Stimulated activated CD4-positive, alpha-beta T cell treated with anti-CD3 and anti-CD28 coated beads, Interleukin-1b, Interleukin-23, amount 100 ng/mL, for 1 hour (primary cell): ENCODE results near the gene CNTLN.
"Not testable (repeated sequence)": the region's sequence is repeated elsewhere in the genome, so short reads cannot be mapped to it uniquely, and the experiment has no call there.

Experiments used
- DNase-seq, 2 donors: peaks; one replicate each; pipeline ENCODE4 v3.0.0-alpha.2; 2020; ENCODE audit warnings: low read depth in 2 of 2

The CNTLN gene

DNA sequence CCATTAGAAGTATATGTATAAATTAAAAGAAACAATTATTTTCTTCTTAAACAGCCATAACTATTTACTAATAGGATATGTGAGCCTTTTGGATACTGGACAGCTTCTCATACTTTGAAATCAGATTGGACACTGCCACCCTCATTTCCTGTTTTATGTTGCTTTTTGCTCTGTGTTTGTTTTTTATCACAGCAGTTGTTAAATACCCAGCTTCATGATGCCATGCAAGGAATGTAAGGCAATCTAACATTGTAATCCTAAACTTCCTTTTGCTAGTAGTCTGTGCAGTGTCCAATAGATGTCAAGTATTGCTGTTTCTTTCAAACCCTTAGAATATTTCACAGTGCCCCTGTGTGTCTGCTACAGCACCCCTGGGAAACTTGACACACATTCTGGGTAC lies 56.2 kb downstream of the CNTLN start:
- no peak for DNase-seq

GRCh38 chr9:17204611-17205152 lies 69.8 kb downstream of the CNTLN start:
- DNase-seq: no peak

GRCh38 chr9:17216011-17216410 lies 81.2 kb downstream of the CNTLN start:
- DNase-seq: no peak

DNA sequence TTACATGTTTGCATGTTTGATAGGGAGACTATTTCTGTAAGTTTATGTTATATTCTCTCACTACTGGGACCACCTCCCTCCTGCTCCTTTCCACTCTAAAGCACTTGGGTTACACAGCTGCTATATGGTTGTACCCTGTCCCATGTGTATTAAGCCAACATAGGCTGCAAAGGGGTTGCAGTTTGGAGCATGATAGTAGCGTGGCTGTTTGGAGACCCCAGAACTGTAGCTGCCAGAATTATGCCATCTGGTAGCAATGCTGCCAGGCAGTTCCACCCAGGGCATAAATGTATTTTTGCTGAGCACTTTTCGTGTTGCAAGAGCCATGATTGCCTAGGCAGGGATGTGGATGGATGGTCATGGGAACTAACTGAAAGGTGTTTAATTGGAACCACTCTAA lies 81.8 kb downstream of the CNTLN start:
- no peak for DNase-seq

DNA sequence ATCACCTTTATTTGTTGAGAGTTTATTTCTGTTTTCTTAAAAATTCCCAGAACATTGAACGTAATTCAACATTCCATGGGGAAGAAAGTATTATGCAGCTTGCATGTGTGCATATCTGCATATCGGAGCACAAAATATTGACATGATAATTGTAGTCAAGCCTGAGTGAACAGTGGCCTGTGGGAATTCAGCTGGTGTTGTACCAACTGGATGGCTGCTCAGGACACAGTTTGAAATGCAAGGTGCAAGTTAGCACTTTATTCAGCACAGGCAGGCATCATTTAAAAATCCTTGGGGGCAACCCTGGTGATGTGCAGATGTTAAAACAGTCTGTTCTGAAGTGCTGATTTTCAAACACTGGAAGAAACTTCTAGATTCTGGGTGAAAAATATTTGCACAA lies 82.4 kb downstream of the CNTLN start:
- DNase-seq: no peak

DNA sequence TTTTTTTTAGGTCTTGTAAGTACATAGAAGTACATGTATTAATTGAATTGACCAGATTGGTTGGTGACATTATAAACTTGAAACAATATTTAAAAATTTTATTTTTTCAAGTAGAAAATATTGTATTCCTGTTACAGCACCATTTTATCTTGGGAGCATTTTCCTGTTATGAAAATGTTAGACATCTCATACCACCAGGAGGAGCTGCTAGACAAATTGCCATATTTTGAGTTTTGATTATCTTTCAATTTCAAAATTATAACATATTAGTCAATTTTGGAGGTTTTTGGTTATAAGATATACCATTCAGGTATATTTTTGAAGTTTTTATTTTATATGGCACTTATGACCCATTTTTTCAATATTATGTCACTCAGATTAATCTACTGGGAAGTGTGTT lies 84.4 kb downstream of the CNTLN start:
- no peak for DNase-seq

DNA sequence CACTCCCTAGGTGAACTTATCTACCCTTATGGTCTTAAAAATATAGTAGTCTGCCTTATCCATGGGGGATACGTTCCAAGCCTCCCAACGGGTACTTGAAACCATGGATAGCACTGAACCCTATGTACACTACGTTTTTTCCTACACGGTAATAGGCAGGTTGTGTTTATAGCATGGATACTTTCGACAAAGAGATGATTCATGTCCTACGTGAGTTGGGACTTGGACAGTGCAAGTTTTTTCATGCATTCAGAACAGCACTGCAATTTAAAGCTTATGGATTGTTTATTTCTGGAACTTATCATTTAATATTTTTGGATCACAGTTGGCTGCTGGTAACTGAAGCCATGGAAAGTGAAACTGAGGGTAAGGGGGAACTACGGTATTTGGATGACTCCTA lies 88.1 kb downstream of the CNTLN start:
- no peak for DNase-seq

GRCh38 chr9:17225407-17225806 lies 90.6 kb downstream of the CNTLN start:
- DNase-seq: no peak

DNA sequence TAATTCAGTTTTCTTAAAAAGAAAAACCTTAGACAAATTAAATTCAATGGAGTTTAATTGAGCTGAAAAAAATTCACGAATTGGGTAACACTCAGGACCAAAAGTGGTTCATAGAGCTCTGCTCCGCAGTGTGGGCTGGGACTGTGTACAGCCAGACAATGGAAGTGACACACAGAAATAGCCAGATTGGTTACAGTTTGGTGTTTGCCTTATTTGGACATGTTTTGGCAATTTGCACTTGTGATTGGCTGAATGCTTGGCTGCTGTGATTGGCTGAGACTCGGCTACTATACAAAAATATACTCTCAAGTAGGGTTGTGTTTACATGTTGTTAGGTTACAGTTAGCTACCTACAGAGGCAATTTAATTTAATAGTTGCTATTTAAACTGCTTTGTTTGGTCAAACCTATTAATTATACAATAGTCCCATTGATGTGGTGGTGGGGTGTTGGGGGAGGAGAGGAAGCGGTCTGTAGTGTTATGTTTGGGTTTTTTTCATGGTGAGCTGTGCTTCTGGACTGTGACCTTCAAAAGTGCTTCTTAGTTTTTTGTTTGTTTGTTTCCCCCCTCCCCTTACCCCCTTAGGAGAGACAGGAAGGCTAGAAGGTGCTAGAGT lies 95.2 kb downstream of the CNTLN start:
- DNase-seq: no peak

DNA sequence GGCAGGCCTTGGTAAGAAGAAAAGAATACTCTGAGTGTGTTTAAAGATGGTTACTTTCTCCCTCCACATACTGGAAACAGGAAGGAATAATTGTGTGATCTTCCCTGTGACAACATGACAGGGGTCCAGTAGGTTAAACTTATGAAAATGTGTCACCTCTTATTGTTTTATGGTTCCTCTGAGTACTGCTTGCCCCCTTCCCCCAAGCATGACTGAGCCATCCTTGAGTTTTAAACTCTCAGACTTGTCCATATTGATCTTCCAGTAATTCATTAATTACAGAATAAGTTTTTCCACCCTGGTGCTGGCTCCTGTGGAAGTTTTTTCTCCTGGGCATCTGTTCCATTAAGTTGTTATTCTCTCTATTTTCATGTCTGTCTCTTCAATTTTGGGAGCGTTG lies 95.8 kb downstream of the CNTLN start:
- no peak for DNase-seq

GRCh38 chr9:17236147-17236546 lies 101.3 kb downstream of the CNTLN start:
- no peak for DNase-seq

GRCh38 chr9:17246770-17247169 lies 111.9 kb downstream of the CNTLN start:
- no peak for DNase-seq

DNA sequence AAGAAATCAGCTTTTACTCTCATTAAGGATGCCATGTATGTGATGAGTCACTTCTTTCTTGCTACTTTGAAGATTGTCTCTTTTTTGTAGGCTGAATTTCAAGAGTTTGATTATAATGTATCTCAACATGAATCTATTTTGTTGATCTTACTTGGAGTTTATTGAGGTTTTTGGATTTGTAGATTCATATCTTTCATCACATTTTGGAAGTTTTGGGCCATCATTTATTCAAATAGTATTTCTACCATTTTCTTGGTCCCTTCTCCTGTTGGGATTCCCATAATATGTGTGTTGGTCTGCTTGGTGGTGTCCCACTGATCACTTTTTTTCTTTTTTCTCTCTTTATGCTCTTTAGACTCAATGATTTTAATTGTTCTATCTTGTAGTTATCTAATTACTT lies 116.3 kb downstream of the CNTLN start:
- DNase-seq: no peak

GRCh38 chr9:17268531-17269188 lies 133.8 kb downstream of the CNTLN start:
- not testable (repeated sequence) for DNase-seq

GRCh38 chr9:17269799-17270198 lies 135.0 kb downstream of the CNTLN start:
- no peak for DNase-seq

- DNase-seq: no peak
Observed at GRCh38 chr9:17272536-17272935, 137.7 kb downstream of the CNTLN start.

- DNase-seq: no peak
Observed at GRCh38 chr9:17280350-17281012, 145.6 kb downstream of the CNTLN start.

- DNase-seq: not testable (repeated sequence)
Observed at GRCh38 chr9:17290673-17291072, 155.8 kb downstream of the CNTLN start.

DNA sequence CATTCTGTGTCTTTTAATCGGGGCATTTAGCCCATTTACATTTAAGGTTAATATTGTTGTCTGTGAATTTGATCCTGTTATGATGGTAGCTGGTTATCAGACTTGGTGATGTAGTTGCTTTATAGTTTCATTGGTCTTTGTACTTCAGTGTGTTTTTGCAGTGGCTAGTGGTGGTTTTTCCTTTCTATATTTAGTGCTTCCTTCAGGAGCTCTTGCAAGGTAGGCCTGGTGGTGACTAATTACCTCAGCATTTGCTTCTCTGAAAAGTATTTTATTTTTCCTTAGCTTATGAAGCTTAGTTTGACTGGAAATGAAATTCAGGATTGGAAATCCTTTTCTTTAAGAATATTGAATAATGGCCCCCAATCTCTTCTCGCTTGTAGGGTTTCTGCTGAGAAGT lies 156.9 kb downstream of the CNTLN start:
- DNase-seq: no peak

- DNase-seq: no peak
Observed at GRCh38 chr9:17293685-17294084, 158.8 kb downstream of the CNTLN start.

DNA sequence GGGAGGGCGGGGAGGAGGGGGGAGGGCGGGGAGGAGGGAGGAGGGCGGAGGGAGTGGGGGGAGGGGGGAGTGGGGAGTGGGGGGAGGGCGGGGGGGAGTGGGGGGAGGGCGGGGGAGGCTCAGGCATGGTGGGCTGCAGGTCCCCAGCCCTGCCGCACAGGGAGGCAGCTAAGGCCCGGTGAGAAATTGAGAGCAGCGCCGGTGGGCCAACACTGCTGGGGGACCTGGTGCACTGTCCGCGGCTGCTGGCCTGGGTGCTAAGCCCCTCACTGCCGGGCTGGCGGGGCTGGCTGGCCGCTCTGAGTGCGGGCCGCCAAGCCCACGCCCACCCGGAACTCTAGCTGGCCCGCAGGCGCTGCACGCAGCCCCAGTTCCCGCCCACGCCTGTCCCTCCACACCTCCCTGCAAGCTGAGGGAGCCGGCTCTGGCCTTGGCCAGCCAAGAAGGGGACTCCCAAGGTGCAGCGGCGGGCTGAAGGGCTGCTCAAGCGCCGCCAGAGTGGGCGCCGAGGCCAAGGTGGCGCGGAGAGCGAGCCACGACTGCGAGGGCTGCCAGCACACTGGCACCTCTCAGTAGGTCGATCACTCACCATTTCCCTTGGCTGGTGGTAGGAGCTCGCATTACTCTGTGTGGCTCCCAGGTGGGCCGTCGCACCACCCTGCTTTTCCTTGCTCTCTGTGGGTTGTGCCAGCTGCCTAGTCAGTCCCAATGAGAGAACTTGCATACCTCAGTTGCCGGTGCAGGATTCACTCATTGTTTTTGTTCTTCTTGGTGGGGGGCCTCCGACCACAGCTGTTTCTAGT lies 160.2 kb downstream of the CNTLN start:
- no peak for DNase-seq

DNA sequence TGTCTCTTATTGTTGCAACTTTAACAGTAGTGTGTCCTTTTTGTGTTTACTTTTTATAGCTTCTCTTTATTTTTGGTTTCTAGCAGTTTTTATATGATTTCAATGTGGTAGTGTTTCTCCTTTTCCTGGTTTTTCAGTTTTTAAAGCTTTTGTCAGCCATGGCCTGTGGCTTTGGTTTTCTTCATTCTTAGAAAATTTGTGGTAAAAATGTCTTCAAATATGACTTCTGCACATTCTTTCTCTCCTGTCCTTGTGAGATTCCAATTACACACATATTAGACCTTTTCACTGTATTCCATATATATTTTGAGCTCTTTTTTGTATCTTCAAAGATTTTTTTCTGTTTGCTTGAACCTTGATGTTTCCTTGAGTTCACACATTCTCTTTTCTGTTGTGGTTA lies 180.5 kb downstream of the CNTLN start:
- no peak for DNase-seq
